CD14-positive monocyte (primary cell): ENCODE results near the gene FBXO28. TPM values are rescaled to one million over a fixed set of nuclear protein-coding genes. Genes with fewer than 3 reads are reported as not detected.

Source experiments
- DNase-seq, 3 donors: peaks; one replicate each; pipeline ENCODE4 v3.0.0-alpha.2; 2011 to 2022
- H2AFZ ChIP-seq: 2 replicates; pipeline ENCODE4 v1.6.0; 2012; ENCODE audit warnings: mild to moderate bottlenecking, low read depth, low read length, inconsistent platforms; ENCODE audit not compliant: insufficient read depth, poor library complexity, severe bottlenecking
- H3K27ac ChIP-seq, 2 donors: 1 replicate in 1 of 2; 2 replicates in 1 of 2; pipeline ENCODE4 v1.5.1; 2012 to 2013; ENCODE audit warnings: low read length in 2 of 2, control low read depth in 1 of 2, inconsistent platforms in 1 of 2, low read depth in 1 of 2, mild to moderate bottlenecking in 1 of 2
- H3K27me3 ChIP-seq, 2 donors: one replicate each; pipeline versions ENCODE4 v1.6.0 to v1.6.1; 2011 to 2013; ENCODE audit warnings: low read length in 2 of 2; ENCODE audit not compliant: control insufficient read depth in 2 of 2, insufficient read depth in 2 of 2
- H3K36me3 ChIP-seq, 2 donors: replicated peaks in 1 of 2; 1 replicate in 1 of 2; 2 replicates in 1 of 2; pipeline versions ENCODE4 v1.5.1 to v1.6.1; 2012 to 2013; ENCODE audit warnings: low read length in 2 of 2, control low read depth in 1 of 2, inconsistent platforms in 1 of 2, mild to moderate bottlenecking in 1 of 2; ENCODE audit not compliant: insufficient read depth in 2 of 2, control insufficient read depth in 1 of 2
- H3K4me1 ChIP-seq, 2 donors: 1 replicate in 1 of 2; 2 replicates in 1 of 2; pipeline versions ENCODE4 v1.5.1 to v1.6.1; 2012 to 2013; ENCODE audit warnings: low read length in 2 of 2, control low read depth in 1 of 2, inconsistent platforms in 1 of 2, mild to moderate bottlenecking in 1 of 2, moderate library complexity in 1 of 2; ENCODE audit not compliant: insufficient read depth in 2 of 2, control insufficient read depth in 1 of 2
- H3K4me2 ChIP-seq: replicated peaks from 2 replicates; pipeline ENCODE3; 2012; ENCODE audit warnings: low read length, moderate library complexity, mild to moderate bottlenecking; ENCODE audit not compliant: poor library complexity, severe bottlenecking; ENCODE audit errors: extremely low read depth
- H3K4me3 ChIP-seq, 3 experiments: fragments of 200-600 bp in 1 of 3; sonication (generic) in 1 of 3; replicated peaks in 1 of 3; 1 replicate in 2 of 3; 2 replicates in 1 of 3; pipeline ENCODE4 v1.5.1; 2011 to 2013; ENCODE audit warnings: low read length in 3 of 3, mild to moderate bottlenecking in 3 of 3, control low read depth in 2 of 3, low read depth in 2 of 3, inconsistent platforms in 1 of 3, moderate library complexity in 1 of 3
- H3K79me2 ChIP-seq: 2 replicates; pipeline ENCODE4 v1.6.0; 2012; ENCODE audit warnings: mild to moderate bottlenecking, control low read depth, inconsistent platforms, low read length, moderate library complexity; ENCODE audit not compliant: insufficient read depth
- H3K9ac ChIP-seq: 2 replicates; pipeline ENCODE4 v1.6.0; 2017; ENCODE audit warnings: low read length, mild to moderate bottlenecking; ENCODE audit not compliant: insufficient read depth, poor library complexity, severe bottlenecking
- H3K9me3 ChIP-seq, 2 donors: replicated peaks in 1 of 2; 1 replicate in 1 of 2; 2 replicates in 1 of 2; pipeline versions ENCODE4 v1.5.1 to v1.6.1; 2012 to 2013; ENCODE audit warnings: low read length in 2 of 2, control low read depth in 1 of 2; ENCODE audit not compliant: control insufficient read depth in 1 of 2, insufficient read depth in 1 of 2
- H4K20me1 ChIP-seq: 2 replicates; pipeline ENCODE4 v1.6.0; 2012; ENCODE audit warnings: mild to moderate bottlenecking, low read length, control low read depth, moderate library complexity; ENCODE audit not compliant: insufficient read depth
- H3K27ac Mint-ChIP-seq, 7 donors: one replicate each; pipeline ENCODE4 v1.8.0; 2020; ENCODE audit warnings: mild to moderate bottlenecking in 7 of 7, mixed read lengths in 7 of 7, moderate library complexity in 6 of 7, inconsistent platforms in 2 of 7
- H3K27me3 Mint-ChIP-seq, 3 donors: one replicate each; pipeline ENCODE4 v1.8.0; 2021 to 2022; ENCODE audit warnings: low read depth in 3 of 3, mild to moderate bottlenecking in 3 of 3, mixed read lengths in 3 of 3, moderate library complexity in 3 of 3, inconsistent platforms in 1 of 3
- H3K36me3 Mint-ChIP-seq, 2 donors: one replicate each; pipeline ENCODE4 v1.8.0; 2020; ENCODE audit warnings: mixed read lengths in 2 of 2, inconsistent platforms in 1 of 2, mild to moderate bottlenecking in 1 of 2
- H3K4me1 Mint-ChIP-seq: one replicate; pipeline ENCODE4 v1.8.0; 2020; ENCODE audit warnings: mild to moderate bottlenecking, mixed read lengths
- H3K4me3 Mint-ChIP-seq, 2 donors: one replicate each; pipeline ENCODE4 v1.8.0; 2020; ENCODE audit warnings: mild to moderate bottlenecking in 2 of 2, mixed read lengths in 2 of 2, moderate library complexity in 1 of 2
- H3K9me3 Mint-ChIP-seq, 7 donors: one replicate each; pipeline ENCODE4 v1.8.0; 2020 to 2022; ENCODE audit warnings: mixed read lengths in 7 of 7, mild to moderate bottlenecking in 6 of 7, moderate library complexity in 6 of 7, inconsistent platforms in 2 of 7
- CTCF ChIP-seq: fragments of 200-600 bp; IDR thresholded peaks from one replicate; pipeline ENCODE4 v1.8.0; 2022; ENCODE audit warnings: antibody characterized with exemption, mild to moderate bottlenecking
- whole genome bisulfite sequencing: methylation state at CpG from one replicate; pipeline ENCODE4 v1.1.5; 2013; ENCODE audit warnings: missing lambda C conversion rate; ENCODE audit not compliant: insufficient coverage; 5-methylcytosine and 5-hydroxymethylcytosine counted together
- intact Hi-C, 2 donors: fragments of 100-400 bp; cut with micrococcal nuclease; formaldehyde crosslinking; loops; one replicate each; pipeline versions ENCODE4 v1.15.0 to v1.15.1; 2023
- polyA plus RNA-seq, 3 donors: library from polyadenylated mRNA; depleted of rRNA in 1 of 3; unstranded in 2 of 3; stranded (reverse) in 1 of 3; fragments of 300-500 nt in 2 of 3; fragments of >200 nt in 1 of 3; fragmentation: Illumina TruSeq in 2 of 3; gene quantifications; 1 replicate in 2 of 3; 2 replicates in 1 of 3; pipeline ENCODE4 v1.2.3, GENCODE V29; 2012 to 2021

FBXO28 gene
- polyA plus RNA-seq, 3 donors = 12.9 to 15.8 (median 13.0) TPM

DNA sequence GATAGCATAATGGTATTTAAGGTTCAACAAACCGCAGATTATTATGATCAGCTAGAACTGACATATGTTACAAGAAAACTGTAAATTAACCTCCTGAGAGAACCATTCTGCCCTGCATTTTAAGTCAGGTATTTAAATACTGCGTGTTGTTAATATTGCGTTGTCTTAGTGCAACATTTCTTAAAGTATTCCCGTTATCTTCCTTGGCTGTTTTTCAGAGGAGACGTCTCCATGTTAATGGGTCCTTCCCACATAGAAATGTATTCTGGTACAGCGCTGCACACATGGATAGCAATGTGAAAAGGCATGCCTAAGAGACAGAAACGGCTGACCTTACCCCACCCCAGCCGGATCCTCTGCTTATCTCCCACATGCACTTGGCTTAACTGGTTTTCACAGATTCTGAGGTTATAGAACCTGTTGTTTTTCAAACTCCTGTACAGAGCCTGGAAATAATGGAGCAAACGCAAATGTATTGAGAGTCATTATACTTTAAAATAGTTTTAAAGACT is 46.3 kb downstream of the FBXO28 start:
- H3K9me3 ChIP-seq = no peaks in the 10 kb centered on the region
- H3K79me2 ChIP-seq = no peaks in the 10 kb centered on the region
- H3K4me3 Mint-ChIP-seq = no peak overlapping the region
- no peaks in the 10 kb centered on the region for H3K9me3 Mint-ChIP-seq
- H3K36me3 ChIP-seq = peaks cover 38 to 68% of the 10 kb centered on the region in 2 donors
- WGBS = 100% methylated on average over 3 of the region's 9 CpGs
- no peak overlapping the region for H3K27ac Mint-ChIP-seq
- H3K4me3 ChIP-seq = no peak overlapping the region
- peaks cover 0 to 1% (median 0%) of the 10 kb centered on the region in 3 donors for H3K27me3 Mint-ChIP-seq
- H2AFZ ChIP-seq = no peak overlapping the region
- no peak overlapping the region for H3K9ac ChIP-seq
- no peak for TF ChIP-seq CTCF
- H3K27ac ChIP-seq = no peak overlapping the region
- no peak overlapping the region for H3K4me2 ChIP-seq
- H3K27me3 ChIP-seq = no peaks in the 10 kb centered on the region
- peaks cover 38 to 41% of the 10 kb centered on the region in 2 donors for H3K36me3 Mint-ChIP-seq
- intact Hi-C loops = no loop called here
- no peaks in the 10 kb centered on the region for H4K20me1 ChIP-seq
- no peak for DNase-seq
- peaks cover 4 to 12% of the 10 kb centered on the region in 2 donors for H3K4me1 ChIP-seq
- peaks cover 13% of the 10 kb centered on the region for H3K4me1 Mint-ChIP-seq

DNA sequence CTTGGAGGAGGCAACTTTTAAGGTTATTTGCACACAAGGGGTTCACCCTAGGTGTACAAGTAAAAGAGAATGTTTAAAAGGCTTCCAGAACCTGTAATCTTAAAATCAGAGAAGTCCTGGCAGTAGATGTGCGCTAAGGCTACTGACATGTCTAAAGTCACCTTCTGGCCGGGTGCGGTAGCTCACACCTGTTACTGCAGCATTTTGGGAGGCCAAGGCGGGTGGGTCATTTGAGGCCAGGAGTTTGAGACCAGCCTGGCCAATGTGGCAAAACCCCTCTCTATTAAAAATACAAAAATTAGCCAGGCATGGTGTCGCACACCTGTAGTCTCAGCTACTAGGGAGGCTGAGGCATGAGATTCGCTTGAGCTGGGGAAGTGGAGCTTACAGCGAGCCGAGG is 48.9 kb downstream of the FBXO28 start:
- no peaks in the 10 kb centered on the region for H3K9me3 ChIP-seq
- no peaks in the 10 kb centered on the region for H3K9me3 Mint-ChIP-seq

More for the DNA sequence above, 48.9 kb downstream of the FBXO28 start:
- H4K20me1 ChIP-seq = no peaks in the 10 kb centered on the region
- Mint-ChIP-seq H3K27me3 (peaks cover 0 to 1% (median 0%) of the 10 kb centered on the region in 3 donors), H3K4me1 (peaks cover 13% of the 10 kb centered on the region), H3K4me3 (no peak overlapping the region), H3K36me3 (peaks cover 22 to 24% of the 10 kb centered on the region in 2 donors), H3K27ac (peak overlapping the region in 1 of 7 donors; percentile 24)
- peaks cover 26 to 45% of the 10 kb centered on the region in 2 donors for H3K36me3 ChIP-seq
- peaks cover 4 to 12% of the 10 kb centered on the region in 2 donors for H3K4me1 ChIP-seq
- H3K27ac ChIP-seq = no peak overlapping the region
- H2AFZ ChIP-seq = no peak overlapping the region
- H3K4me3 ChIP-seq = no peak overlapping the region
- no peaks in the 10 kb centered on the region for H3K27me3 ChIP-seq
- no peak for TF ChIP-seq CTCF
- intact Hi-C loops = no loop called here
- no peak overlapping the region for H3K9ac ChIP-seq
- DNase-seq = no peak
- H3K4me2 ChIP-seq = no peak overlapping the region
- no peaks in the 10 kb centered on the region for H3K79me2 ChIP-seq
- WGBS = 93% methylated on average over 3 of the region's 8 CpGs
